Effector CD4-positive, alpha-beta T cell (primary cell): ENCODE measurements around the gene CBL.

Experiments
- DNase-seq: peaks from one replicate; pipeline ENCODE4 v3.0.0-alpha.2; 2020

The CBL gene

DNA sequence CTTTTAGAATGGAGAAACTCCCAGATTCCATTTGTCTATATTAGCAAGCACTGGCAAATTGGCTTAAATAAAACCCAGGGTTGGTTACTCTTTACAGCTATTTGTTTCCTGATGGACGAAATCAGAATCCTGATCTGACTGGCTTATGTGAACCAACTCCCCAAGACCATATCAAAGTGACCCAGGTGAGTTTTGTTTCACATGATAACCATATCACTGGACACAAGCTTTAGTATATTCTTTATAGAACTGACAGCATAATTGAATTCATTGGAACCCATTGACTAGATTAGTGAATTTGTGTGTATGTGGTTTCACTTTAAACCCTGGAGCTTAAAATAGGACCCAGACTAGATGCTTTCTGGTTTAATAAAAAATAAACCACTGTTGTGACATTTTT, 71.5 kb downstream of the CBL start:
- no peak for DNase-seq

DNA sequence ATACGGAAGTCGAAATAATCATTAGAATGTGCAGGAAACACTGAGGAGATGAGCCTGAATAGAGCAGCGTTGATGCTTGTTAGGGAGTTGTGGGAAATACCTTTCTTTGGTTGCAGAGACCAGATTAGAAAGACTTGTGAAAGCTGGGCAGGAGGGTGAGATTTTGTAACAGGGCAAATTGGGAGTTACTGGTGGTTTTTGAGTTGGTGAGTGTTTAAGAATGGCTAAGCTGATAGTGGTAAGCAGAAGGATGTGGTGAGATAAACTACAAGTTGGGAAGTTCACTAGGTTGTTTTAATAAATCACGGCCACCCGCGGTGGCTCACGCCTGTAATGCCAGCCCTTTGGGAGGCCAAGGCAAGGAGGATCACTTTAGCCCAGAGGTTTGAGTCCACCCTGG, 76.4 kb downstream of the CBL start:
- DNase-seq: no peak

DNA sequence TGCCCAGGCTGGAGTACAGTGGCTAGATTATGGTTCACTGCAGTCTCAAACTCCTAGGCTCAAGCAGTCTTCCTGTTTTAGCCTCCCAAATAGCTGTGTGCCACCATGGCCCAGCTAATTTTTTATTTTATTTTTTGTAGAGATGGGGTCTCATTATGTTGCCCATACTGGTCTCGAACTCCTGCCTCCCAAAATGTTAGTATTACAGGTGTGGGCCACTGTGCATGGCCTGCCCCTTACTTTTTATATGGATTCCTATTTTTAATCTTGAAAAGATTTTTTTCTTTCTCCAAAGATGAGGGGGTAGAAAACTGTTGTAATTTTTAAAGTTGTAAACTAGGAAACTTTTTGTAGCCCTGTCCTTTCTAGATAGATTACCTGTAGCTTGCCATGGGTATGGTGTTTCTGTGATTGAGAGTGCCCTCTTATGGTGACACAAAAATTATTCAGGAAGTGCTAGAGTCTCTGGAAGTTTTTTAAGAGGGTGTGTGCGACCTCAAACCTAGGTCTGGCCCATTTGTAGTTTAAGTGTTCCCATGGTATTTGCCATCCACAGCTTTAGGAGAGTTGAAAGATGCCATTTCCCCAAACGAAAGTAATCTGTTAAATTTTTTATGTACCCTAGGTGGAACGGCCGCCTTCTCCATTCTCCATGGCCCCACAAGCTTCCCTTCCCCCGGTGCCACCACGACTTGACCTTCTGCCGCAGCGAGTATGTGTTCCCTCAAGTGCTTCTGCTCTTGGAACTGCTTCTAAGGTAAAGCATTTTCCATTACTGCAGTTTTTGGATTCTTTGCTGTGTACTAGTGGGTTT, 78.4 kb downstream of the CBL start:
- DNase-seq: no peak

DNA sequence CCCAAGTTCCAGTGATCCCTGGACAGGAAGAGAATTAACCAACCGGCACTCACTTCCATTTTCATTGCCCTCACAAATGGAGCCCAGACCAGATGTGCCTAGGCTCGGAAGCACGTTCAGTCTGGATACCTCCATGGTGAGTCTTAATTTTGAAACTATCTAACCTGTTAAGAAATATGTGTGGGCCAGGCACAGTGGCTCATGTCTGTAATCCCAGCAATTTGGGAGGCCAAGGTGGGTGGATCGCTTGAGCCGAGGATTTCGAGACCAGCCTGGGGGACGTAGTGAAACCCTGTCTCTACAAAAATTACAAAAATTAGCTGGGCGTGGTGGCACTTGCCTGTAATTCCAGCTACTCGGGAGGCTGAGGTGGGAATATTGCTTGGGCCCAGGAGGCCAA, 79.3 kb downstream of the CBL start:
- DNase-seq: no peak

DNA sequence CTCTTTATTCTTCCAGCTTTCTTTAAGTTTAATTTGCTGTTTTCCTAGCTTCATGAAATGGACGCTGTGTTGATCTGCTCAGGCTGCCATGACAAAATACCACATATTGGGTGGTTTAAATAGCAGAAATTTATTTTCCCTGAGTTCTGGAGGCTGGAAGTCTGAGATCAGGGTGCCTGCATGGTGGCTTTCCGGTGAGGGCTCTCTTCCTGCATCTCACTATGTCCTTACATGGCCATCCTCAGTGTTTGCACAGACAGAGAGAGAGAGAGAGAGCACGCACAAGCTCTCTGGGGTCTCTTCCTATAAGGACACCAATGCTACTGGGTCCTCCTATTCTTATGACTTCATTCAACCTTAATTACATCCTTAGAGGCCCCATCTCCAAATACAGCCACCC, 82.1 kb downstream of the CBL start:
- DNase-seq: no peak

DNA sequence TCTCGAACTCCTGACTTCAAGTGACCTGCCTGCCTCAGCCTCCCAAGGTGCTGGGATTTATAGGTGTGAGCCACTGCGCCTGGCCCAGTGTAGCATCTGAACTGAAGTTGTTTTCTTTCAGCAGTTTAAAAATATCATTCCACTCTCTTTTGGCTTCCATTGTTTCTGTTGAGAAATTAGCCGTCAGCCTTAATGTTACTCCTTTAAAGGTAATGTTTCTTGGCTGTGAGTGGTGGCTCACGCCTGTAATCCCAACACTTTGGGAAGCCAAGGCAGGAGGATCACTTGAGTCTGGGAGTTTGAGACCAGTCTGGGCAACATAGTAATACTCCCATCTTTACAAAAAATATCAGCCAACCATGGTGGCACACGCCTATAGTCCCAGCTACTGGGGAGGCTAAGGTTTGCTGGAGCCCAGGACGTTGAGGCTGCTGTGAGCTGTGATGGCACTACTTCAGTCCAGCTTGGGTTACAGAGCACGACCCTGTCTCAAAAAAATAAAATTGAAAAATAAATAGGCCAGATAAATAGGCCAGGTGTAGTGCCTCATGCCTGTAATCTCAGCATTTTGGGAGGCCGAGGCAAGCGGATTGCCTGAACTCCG, 84.9 kb downstream of the CBL start:
- DNase-seq: no peak

DNA sequence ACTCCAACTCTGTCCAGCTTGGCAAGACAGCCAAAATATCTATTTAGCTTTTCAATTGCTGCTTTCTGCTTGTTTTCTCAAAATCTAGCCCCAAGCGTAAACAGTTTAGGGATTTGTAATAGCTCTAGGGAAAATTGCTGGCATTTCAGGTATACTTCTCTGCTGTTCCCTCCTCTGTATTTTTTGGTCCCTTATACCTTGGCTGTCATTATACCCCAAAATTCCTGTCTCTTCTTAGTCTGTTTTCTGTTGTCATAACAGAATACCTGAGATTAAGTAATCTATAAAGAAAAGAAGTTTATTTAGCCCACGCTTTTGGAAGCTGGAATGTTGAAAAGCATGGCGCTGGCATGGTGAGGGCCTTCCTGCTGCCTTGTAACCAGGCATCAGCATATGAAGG, 87.3 kb downstream of the CBL start:
- no peak for DNase-seq

DNA sequence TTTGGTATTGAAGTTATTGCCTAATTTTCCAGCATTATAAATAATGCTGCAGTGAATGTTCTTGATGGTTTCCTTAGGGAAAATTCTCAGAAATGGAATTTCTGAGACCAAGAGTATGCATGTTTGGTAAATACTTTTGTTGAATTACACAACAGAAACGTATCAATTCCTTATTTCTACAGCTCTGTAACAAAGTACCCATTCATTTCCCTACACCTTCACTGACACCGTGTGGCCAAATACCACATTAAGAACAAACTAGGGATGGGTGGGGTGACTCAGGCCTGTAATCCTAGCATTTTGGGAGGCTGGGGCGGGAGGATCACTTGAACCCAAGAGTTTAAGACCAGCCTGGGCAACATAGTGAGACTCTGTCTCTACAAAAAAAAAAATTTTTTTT, 89.0 kb downstream of the CBL start:
- DNase-seq: no peak

DNA sequence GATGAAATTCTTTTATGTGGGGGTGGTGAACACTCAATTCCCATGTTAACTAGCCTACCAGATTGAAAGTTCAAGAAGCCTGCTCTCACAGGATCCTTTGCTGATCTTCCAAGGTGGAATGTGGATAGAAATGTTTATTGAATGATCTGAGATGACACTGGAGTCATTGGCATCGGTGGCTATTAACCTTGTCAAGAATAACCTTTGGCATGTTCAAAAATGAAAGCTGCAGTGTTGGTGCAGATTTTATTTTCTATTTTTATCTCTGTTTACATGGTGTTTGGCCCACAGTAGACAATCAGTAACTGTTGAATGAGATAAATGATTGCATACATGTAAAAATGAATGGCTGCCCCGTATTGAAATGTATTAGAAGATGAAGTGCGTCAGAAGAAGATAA, 91.8 kb downstream of the CBL start:
- no peak for DNase-seq

DNA sequence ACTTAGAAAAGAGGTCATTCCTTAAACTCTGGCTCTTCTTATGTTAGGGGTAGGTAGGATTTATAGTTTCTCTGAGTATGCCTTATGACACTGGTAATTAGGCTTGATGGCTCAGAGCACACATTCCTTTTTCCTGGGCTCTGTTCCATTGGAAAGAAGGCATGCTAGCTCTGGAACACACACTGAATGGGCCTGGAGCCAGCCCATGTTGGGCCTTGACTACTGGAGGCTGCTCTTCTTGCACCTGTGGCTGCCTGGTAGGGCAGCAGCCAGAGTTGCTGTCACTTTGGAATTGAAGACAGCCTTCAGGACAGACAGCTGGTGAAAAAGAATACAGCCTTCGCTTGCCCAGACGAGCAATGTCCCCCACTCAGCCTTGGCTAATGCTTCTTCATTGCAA, 92.6 kb downstream of the CBL start:
- no peak for DNase-seq

DNA sequence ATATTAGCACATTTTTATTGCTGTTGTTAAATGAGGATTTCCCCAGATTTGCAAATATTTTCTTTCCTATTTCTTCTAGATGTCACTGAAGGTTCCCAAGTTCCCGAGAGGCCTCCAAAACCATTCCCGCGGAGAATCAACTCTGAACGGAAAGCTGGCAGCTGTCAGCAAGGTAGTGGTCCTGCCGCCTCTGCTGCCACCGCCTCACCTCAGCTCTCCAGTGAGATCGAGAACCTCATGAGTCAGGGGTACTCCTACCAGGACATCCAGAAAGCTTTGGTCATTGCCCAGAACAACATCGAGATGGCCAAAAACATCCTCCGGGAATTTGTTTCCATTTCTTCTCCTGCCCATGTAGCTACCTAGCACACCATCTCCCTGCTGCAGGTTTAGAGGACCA, 93.3 kb downstream of the CBL start:
- no peak for DNase-seq

DNA sequence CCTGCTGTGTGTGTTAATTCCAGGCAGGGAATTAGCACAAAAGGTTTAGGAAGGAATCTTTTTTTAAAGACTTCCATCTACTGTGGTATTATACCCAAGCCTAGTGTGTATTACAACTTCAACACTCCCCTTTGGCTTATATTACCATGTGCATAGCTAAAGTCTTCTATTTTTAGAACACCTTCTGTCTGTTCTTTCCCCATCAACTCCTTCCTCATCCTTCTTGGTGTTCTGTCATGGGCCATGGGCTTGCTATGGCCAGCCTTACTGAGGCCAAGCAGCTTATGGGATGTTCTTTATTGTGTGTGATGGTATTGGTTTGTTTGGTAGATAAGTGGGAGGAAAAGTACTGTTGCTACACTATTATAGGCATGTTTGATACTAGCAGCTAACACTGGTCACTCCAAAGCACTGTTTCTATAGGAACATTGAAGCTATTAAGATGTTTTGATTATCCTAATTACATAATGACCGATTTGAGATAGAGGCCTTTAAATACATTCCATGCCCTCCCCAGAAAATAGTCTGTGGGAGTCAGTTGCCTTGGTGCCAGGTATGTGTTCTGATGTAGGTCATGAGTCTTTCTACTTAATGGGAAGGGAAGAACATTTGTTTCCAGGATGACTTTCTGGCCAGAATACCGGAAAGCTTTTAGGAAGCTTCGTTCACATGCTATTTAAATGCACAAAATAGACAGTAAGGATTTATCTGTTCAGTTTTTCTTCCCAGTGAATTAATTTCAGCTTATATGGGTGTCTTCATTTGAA, 94.2 kb downstream of the CBL start:
- no peak for DNase-seq

DNA sequence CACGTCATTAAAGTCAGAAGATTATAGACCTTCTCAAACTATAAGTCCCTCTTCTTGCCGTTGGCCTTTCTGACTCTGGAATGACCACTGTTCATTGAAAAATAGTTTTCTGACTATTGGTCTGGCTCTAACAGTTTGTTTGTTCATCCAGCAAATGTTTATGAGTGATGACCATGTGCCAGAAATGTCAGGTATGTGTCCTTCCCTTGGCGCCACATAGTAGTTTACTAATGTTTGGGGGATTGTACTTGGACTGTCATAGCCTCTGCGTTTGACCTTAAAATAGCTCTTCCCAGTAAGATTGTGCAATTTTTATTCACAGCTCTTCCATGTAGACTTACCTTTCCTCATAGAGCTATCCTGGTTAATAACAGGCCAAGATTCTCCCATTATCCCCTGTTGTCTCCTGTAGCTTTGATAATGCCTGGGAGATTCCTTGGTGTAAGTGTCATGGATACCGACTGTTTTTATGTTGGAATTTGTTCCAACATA, 97.1 kb downstream of the CBL start:
- no peak for DNase-seq

DNA sequence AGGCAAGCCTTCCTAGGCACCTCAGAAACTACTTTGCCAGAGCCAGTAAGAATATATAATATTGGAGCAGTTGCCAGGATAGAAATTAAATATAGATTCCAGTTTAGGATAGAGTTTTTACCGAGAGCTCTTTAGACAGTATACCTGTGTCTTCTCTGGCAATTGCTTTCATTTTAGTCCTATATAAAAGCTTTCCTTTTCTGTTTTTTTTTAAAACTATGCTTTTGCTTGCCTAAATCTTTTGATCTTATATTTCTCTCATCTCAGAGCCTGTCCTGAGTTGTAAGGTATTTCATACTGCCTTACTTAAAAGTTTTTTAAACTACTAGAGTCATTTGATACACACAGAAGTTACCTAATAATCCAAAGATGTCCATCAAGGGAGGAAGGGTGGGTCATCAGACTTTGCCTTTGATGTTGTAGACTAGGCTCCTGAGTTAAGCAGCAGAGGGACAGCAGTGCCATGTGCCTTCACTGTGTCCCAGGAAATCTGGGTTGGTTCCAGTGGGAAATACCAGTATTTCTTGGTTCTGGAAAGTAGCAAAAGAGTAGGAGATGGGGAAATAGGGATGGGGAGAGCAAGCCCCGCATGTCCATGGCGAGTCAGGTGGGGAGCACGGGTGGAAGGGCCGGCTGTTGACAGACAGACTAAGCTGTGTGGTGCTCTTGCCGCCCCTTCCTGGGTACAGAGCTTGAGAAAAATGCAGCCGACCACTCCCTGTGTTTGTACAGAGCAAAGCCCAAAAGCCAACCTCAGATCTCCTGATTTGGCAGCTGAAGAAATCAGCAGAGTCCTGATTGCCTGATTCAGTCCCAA, 99.6 kb downstream of the CBL start:
- DNase-seq: no peak

DNA sequence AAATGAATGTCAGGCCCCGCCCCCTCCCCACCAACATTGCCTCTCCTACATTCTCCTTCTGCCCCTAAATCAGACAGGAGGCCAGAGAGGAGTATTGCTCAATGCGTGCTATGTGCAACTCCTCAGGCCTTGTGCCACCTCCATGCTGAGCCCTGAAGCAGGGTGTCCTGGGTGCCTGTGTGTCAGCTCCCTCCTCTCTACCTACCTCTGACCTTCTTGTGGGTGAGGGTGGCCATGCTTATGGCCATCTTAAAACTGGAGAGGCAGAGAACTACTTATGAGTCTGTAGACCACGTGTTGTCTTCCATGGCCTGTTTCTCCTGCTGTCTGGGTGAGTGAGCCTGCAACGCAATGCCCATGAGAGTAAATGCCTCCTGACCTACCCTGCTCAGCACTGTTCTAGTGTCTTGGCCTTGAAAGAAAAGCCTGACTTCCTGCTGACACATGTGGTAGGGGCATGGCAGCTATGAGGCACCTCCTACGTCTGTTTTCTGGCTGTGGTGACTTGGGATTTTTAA, 100.3 kb downstream of the CBL start:
- DNase-seq: no peak

DNA sequence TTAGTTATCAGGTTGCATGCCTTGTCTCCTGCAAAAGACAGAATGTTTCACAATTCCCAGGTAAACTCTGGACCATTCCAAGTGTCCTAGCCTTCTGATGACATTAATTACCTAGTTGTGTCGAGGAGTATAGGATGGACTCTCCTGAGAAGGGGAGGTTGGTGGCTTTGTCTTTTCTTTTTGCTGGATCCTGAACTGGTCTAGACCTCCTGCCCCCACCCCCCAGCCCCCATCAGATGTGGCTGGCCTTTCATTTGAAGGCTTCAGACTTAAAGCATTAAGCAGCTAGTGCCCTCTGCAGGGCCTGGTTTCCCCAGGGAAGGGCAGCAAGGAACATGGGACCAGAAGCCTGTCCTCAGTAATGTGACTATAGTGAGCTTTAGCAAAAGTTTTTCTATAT, 101.1 kb downstream of the CBL start:
- DNase-seq: no peak

DNA sequence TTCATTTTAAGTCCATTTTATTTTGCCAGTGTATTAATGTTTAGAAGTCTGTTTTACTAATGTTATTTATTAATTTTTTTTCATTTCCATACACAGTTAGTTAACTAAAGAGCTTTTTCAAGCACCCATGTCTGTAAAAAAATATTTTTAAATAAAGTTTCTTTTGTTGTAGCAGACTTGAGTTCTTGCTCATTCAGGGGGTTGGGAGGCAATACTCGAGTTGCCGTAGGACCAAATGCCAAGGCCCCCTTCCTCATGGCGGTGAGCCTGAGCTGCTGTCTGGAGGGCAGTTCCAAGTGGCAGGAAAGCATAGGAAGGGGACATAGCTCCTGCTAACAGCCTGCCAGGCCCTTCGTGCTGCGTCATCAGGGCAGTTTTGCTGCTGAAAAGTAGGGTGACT, 101.8 kb downstream of the CBL start:
- no peak for DNase-seq

DNA sequence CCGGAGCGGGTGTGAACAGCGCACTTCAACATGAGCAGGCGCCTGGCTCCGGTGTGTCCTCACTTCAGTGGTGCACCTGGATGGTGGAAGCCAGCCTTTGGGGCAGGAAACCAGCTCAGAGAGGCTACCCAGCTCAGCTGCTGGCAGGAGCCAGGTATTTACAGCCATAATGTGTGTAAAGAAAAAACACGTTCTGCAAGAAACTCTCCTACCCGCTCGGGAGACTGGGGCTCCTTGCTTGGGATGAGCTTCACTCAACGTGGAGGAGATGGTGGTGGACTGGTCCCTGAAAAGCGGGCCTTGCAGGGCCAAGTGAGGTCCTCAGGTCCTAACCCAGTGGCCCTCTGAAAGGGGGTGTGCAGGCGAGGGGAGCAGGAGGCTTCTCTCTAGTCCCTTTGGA, 103.3 kb downstream of the CBL start:
- DNase-seq: no peak

DNA sequence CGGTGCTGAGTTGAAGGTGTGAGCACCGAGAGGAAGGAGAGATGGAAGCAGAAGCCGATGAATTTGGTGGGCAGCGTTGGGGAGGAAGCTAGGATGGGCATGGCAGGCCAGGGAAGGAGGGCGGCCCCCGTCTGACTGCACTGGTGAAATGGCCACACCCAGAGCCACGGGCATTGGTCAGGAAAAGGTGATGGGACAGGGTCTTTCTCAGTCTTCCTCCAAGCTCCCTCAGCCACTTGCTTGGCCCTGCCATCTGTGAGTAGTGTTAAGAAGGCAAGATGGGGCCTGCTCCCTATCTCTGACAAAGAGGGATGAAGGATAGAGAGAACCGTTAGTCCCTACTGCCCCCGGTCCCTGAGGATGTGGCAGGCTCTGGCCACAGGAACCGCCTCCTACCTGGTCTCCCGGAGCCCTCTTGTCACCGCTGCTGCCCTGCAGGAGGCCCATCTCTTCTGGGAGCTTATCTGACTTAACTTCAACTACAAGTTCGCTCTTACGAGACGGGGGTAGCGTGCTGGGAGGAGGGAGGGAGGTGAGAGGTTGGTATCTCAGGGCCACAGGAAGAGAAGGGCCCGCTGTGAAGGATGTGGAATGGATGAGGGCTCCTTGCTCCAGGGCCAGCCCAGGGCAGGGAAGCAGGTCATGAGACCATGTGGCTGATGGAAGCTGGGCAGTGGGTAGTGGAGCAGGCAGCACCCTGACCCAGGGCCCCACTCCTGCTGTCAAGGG, 104.0 kb downstream of the CBL start:
- no peak for DNase-seq

DNA sequence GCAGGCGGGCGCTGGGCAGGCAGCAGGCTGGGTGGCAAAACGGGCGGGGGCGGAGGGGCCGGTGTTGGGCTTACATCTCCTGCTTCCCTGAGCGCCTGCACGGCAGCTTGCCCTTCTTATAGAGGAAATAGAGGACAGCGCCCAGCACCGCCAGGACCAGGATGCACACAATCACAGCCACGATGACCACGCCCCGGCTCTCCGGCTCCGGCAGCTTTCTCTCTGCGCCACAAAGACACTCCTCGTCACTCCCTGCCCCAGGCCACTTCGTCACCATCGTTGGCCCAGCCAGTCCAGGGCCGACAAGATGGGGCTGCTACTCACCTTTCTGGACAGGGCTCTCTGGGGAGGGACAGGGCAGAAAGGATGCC, 104.5 kb downstream of the CBL start:
- DNase-seq: no peak

DNA sequence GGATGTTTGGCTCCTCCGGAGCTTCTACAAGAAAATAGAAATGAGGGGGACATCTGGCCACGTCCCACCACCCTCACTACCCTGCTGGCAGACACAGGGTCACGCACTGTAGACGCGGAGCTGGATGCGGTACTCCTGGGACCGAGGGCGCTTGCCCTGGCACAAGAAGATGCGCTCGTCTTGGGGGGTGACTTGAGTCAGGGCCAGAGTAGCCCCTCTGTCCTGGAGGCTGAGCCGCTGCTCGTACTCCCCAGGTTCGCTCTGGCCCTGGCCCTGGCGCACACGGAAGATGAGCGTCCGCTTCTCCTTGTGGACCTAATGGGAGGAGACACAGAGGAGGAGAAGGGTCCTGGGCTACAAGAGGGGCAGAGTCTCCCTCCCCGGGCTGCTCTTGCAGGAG, 108.6 kb downstream of the CBL start:
- DNase-seq: no peak
